Smooth muscle cell (in vitro differentiated cells): ENCODE measurements around the gene TPM1. TPM values are rescaled to one million over a fixed set of nuclear protein-coding genes. Genes with fewer than 3 reads are reported as not detected.

Experiments used
- DNase-seq: peaks from one replicate; lab custom pipeline; 2025; ENCODE audit not compliant: unreplicated experiment; lab: John Stamatoyannopoulos, UW
- H2AFZ ChIP-seq: fragments of 200-600 bp; sonication (generic); 2 replicates; pipeline ENCODE4 v1.6.0; 2016; ENCODE audit warnings: antibody characterized with exemption, low read depth, mild to moderate bottlenecking
- H3F3A ChIP-seq: fragments of 200-600 bp; sonication (generic); 2 replicates; pipeline ENCODE4 v1.6.0; 2017; ENCODE audit warnings: antibody characterized with exemption, low read depth
- H3K27ac ChIP-seq: fragments of 200-600 bp; sonication (generic); 2 replicates; pipeline ENCODE4 v1.5.1; 2016; ENCODE audit warnings: low read depth, mild to moderate bottlenecking
- H3K27me3 ChIP-seq: fragments of 200-600 bp; sonication (generic); 2 replicates; pipeline ENCODE4 v1.6.1; 2016; ENCODE audit warnings: low read depth, mild to moderate bottlenecking
- H3K36me3 ChIP-seq: fragments of 200-600 bp; sonication (generic); 2 replicates; pipeline ENCODE4 v1.5.1; 2016; ENCODE audit warnings: low read depth
- H3K4me1 ChIP-seq: fragments of 200-600 bp; sonication (generic); 2 replicates; pipeline ENCODE4 v1.5.1; 2016; ENCODE audit warnings: low read depth
- H3K4me2 ChIP-seq: fragments of 200-600 bp; sonication (generic); 2 replicates; pipeline ENCODE4 v1.6.0; 2016; ENCODE audit warnings: mild to moderate bottlenecking
- H3K4me3 ChIP-seq: fragments of 200-600 bp; sonication (generic); 2 replicates; pipeline ENCODE4 v1.5.1; 2016; ENCODE audit warnings: mild to moderate bottlenecking
- H3K79me2 ChIP-seq: fragments of 200-600 bp; sonication (generic); 2 replicates; pipeline ENCODE4 v1.6.0; 2016; ENCODE audit warnings: low read depth, mild to moderate bottlenecking
- H3K9ac ChIP-seq: fragments of 200-600 bp; sonication (generic); 2 replicates; pipeline ENCODE4 v1.6.0; 2016; ENCODE audit warnings: low read depth
- H3K9me3 ChIP-seq: fragments of 200-600 bp; sonication (generic); replicated peaks from 2 replicates; pipeline ENCODE4 v1.5.1; 2016; ENCODE audit warnings: low read depth
- H4K20me1 ChIP-seq: fragments of 200-600 bp; sonication (generic); 2 replicates; pipeline ENCODE4 v1.6.0; 2016; ENCODE audit warnings: low read depth
- CTCF ChIP-seq: fragments of 200-600 bp; sonication (generic); IDR thresholded peaks from 2 replicates; pipeline ENCODE4 v1.5.1; 2017; ENCODE audit warnings: borderline replicate concordance, mild to moderate bottlenecking, antibody characterized with exemption; ENCODE audit not compliant: insufficient read depth, poor library complexity, severe bottlenecking
- WGBS: methylation state at CpG from one replicate; pipeline ENCODE4 v1.1.7; 2016; ENCODE audit warnings: low lambda C conversion rate; 5-methylcytosine and 5-hydroxymethylcytosine counted together
- polyA plus RNA-seq: library from polyadenylated mRNA; unstranded; fragments of >200 nt; fragmentation: Nextera tagmentation; extraction: Ambion mirVana; gene quantifications from 2 replicates; pipeline ENCODE4 v1.2.1, GENCODE V29; 2016
- total RNA-seq: library from RNA; depleted of rRNA; stranded (reverse); fragments of >200 nt; gene quantifications from 2 replicates; pipeline ENCODE4 v1.2.3, GENCODE V29; 2014

Gene TPM1
- total and polyA plus RNA-seq, 2 experiments from 2014 or later = 1,694 to 1,915 TPM

DNA sequence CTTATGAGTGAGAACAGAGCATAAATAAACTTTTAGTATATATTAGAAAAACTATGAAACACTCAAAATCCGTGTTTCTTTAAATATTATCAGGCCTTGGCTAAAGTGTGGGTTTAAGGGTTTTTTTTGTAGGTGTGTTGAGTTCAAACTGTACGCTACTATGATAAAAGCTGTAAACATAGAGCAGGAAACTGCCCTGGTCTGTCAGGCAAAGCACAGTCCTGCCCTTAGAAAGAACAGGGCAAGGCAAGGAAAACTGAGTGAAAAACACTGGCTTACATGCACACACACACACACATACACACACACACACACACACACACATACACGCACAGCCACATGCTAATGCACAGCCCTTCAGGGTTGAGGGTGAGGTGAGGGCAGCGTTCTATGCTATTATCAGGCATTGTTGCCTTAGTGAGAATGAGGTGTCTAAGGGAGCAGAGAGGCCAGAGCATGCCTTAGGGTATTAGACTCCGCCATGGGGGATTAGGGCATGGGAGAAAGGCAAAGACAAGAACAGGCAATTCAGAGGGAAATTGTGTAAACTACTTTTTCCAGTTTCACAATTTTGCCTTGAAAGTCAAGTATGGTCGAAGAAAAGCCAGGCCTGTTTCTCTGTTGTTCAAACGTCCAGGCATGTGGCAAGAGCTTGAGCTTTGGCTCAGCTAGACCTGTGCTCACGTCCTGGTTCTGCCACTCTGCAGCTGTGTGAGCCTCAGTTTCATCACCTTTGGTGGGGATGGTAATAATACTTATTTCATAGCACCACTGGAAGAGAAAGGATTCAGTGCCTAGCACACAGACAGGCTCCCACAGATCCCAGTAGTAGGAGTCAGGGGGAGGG, 36.3 kb upstream of the TPM1 start:
- no peak for DNase-seq
- Histone ChIP-seq H2AFZ (peak overlapping the region; percentile 35), H3K27ac (peak overlapping the region; percentile 71), H3K36me3 (no peaks in the 10 kb centered on the region), H3K79me2 (no peaks in the 10 kb centered on the region), H3K4me3 (no peak overlapping the region), H4K20me1 (no peaks in the 10 kb centered on the region), H3K27me3 (no peaks in the 10 kb centered on the region), H3K4me2 (peak overlapping the region; percentile 62), H3K9me3 (no peaks in the 10 kb centered on the region), H3K9ac (no peak overlapping the region), H3K4me1 (peaks cover 8% of the 10 kb centered on the region), H3F3A (peaks cover 5% of the 10 kb centered on the region)
- WGBS = 6% methylated on average over 8 of the region's 8 CpGs
- no peak for TF ChIP-seq CTCF

DNA sequence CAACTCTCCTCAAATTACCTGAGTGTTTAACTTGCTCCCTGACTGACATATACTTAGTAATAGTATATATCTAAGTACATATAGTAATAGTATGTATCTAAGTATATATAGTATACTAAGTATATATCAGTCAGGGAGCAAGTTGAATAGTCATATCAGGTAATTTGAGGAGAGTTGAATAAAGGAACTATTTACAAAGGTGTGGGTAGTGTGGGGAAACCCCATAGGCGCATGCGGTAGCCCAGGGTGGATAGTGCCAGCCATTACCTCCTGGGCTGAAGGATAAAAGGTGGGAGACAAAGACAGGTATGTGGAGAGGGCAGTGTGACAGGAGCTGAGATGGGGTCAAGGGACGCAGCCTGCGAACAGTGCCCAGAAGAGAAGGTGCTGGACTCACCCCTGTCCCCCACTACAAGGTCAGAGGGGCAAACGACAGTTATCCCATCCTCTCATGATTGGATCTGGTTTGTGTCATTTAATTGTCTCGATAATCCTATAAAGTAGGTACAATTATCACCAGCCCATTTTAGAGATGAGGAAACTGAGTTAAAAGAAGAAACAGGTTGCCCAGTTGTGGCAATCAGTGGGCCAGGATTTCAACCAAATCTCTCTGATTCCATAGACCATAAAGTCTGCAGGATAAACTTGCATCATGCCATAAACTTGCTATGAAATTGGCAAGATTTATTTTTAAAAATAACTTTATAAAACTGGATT, 34.1 kb upstream of the TPM1 start:
- H3K4me1 ChIP-seq = peaks cover 14% of the 10 kb centered on the region
- H3K79me2 ChIP-seq = no peaks in the 10 kb centered on the region
- H3K27ac ChIP-seq = no peak overlapping the region
- H3K9ac ChIP-seq = no peak overlapping the region
- no peak overlapping the region for H2AFZ ChIP-seq
- TF ChIP-seq CTCF = no peak
- no peak overlapping the region for H3K4me3 ChIP-seq
- 96% methylated on average over 6 of the region's 6 CpGs for WGBS
- H3K27me3 ChIP-seq = no peaks in the 10 kb centered on the region
- no peaks in the 10 kb centered on the region for H3K9me3 ChIP-seq
- DNase-seq = no peak
- H3K36me3 ChIP-seq = no peaks in the 10 kb centered on the region
- peaks cover 5% of the 10 kb centered on the region for H3F3A ChIP-seq
- no peaks in the 10 kb centered on the region for H4K20me1 ChIP-seq
- no peak overlapping the region for H3K4me2 ChIP-seq

DNA sequence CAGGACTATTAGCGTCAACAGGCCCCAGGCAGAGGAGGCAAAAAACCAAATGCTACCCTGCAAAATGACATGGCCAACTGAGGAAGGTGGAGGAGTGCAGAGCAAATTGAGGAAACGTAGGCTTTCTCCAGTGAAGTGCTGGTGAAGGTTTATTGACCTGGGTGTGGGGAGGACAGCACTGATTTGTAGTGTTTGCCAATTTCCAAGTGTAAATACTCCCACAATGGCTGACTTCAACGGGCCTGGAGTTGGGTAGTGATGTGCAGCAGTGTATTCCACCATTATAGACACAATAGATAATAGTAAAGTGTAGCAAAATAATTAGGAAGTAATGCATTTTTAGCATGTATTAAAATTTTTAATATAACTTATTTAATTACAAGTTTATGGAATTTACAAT, 32.2 kb upstream of the TPM1 start:
- H3F3A ChIP-seq = peaks cover 16% of the 10 kb centered on the region
- H4K20me1 ChIP-seq = no peaks in the 10 kb centered on the region
- TF ChIP-seq CTCF = no peak
- H3K9ac ChIP-seq = no peak overlapping the region
- no peak overlapping the region for H3K27ac ChIP-seq
- no peaks in the 10 kb centered on the region for H3K27me3 ChIP-seq
- H3K4me3 ChIP-seq = no peak overlapping the region
- no peaks in the 10 kb centered on the region for H3K36me3 ChIP-seq
- no peak overlapping the region for H2AFZ ChIP-seq
- H3K79me2 ChIP-seq = no peaks in the 10 kb centered on the region
- no peak for DNase-seq
- H3K9me3 ChIP-seq = no peaks in the 10 kb centered on the region
- H3K4me1 ChIP-seq = peaks cover 25% of the 10 kb centered on the region
- no peak overlapping the region for H3K4me2 ChIP-seq
- WGBS = 95% methylated on average over 3 of the region's 3 CpGs
